Hematopoietic multipotent progenitor cell (in vitro differentiated cells): Measurements from ENCODE around the gene SWAP70. TPM values are rescaled to one million over a fixed set of nuclear protein-coding genes. Genes with fewer than 3 reads are reported as not detected.
"Not testable (repeated sequence)": the region's sequence is repeated elsewhere in the genome, so short reads cannot be mapped to it uniquely, and the experiment has no call there.

Experiments used
- DNase-seq, 3 donors: peaks; one replicate each; pipeline ENCODE4 v3.0.0-alpha.2; 2011 to 2015; ENCODE audit warnings: low read depth in 2 of 3, low spot score in 2 of 3
- total RNA-seq: library from RNA; depleted of rRNA; stranded (reverse); fragments of >200 nt; gene quantifications from one replicate; pipeline ENCODE4 v1.2.3, GENCODE V29; 2012

Gene SWAP70
- total RNA-seq, 1 donor = 16.2 TPM

DNA sequence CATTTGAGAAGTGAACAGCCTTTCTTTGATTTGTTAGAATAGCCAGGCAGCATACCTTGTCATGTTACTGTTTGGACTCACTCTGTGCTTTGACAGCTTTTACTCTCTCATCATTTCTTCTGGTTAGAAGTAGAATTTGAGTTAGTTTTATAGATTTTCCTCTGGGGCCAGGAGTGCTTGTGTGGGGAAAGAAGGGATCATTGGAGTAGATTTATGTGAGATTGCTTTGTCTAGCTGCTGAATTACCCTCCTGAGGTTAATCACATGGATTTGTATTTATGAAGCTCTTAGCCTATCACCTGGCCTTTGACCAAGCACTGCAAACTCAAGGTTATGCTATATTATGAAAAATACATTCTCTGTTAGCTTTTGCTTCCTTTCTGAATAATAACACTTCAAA lies 54.3 kb downstream of the SWAP70 start:
- DNase-seq = no peak

- DNase-seq = peak in 2 of 3 donors; percentile 58 to 86
These were observed 55.9 kb downstream of the SWAP70 start for GRCh38 chr11:9719566-9720289.

DNA sequence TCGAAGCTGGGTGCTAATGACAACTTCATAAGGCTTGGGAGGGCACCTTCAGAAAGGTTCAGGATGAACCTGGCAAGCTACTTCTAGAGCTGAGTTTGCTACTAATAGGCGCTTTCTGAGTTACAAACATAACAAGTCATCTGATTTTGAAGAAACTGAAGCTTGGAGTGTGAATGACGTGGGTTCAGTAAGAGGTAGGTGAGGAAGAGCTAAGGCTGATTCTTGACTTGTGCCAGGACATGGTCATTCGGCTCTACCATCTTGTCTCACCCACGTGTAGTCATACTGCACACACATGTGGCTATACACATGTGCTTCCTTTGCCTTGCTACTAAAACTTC lies 56.4 kb downstream of the SWAP70 start:
- no peak for DNase-seq

DNA sequence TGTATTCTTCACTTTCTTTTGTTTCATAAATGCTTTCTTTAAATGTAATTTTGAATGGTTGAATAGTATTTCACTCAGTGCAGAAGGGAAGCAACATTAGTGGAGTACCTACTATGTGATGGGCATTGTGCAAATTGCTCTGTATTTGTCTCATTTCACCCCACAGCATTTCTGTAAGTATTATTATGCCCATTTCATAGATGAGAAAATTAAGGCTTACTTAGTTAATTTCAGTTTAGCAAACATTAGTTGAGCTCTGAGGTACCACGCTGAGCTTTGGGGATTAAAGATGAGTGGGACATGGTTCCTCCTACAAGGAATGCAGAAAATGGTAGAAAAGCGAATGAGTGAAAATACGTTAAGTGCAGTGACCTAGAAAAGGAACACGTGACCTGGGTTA lies 58.1 kb downstream of the SWAP70 start:
- DNase-seq = no peak

- no peak for DNase-seq
These were observed 59.0 kb downstream of the SWAP70 start for GRCh38 chr11:9722893-9723292.

- DNase-seq = peak in 2 of 3 donors; percentile 28 to 42
These were observed 62.6 kb downstream of the SWAP70 start for GRCh38 chr11:9726321-9727022.

- DNase-seq = no peak
These were observed 64.2 kb downstream of the SWAP70 start for GRCh38 chr11:9728058-9728457.

- no peak for DNase-seq
These were observed 67.4 kb downstream of the SWAP70 start for GRCh38 chr11:9731256-9731655.

DNA sequence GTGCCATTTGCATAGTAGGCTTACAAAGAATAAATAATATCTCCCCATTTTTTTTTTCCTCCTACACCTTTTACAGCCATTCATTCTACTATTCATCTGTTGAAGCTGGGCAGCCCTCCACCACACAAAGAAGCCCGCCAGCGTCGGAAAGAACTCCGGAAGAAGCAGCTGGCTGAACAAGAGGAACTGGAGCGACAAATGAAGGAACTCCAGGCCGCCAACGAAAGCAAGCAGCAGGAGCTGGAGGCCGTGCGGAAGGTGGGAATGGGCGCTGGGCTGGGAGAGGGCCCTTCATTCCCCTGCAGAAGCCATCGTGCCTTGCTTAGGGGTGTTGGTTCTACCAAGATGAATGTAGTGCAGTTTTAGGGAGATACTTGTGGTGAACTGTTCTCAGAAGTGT lies 68.6 kb downstream of the SWAP70 start:
- DNase-seq = no peak

DNA sequence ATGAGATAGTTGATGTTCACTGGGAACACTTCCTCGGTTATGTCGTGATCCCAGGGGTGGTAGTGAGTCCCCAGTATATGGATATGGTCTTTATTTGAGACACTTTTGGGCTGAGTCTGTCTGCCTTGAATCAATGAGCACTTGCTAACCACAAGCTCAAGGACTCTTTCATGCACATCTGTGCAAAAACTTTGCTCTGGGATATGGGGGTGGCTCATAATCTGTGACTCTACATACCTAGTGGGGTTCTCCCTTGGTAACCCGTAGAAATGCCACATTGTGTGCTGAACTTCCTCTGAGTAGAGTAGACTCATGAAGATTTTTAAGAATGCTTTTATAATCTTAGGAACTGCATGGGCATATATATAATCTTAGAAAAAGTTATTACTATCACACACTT lies 69.3 kb downstream of the SWAP70 start:
- no peak for DNase-seq

GRCh38 chr11:9735236-9735635 lies 71.4 kb downstream of the SWAP70 start:
- DNase-seq = no peak

DNA sequence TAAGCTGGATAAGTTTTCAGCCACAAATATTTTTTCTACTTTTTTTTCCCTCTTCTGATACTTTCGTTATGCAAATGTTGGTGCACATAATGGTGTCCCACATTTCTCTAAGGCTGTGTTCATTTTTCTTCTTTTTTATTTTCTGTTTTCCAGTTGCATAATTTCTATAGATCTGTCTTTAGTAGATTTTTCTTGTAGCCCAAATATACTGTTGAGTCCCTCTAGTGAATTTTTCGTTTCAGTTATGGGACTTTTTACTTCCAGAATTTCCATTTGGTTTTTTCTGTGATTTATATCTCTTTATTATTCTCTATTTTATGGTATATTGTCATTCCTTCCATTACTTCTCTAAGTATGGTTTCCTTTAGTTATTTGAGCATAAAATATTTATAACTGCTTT lies 72.0 kb downstream of the SWAP70 start:
- DNase-seq = no peak

GRCh38 chr11:9736365-9736764 lies 72.5 kb downstream of the SWAP70 start:
- DNase-seq = no peak

DNA sequence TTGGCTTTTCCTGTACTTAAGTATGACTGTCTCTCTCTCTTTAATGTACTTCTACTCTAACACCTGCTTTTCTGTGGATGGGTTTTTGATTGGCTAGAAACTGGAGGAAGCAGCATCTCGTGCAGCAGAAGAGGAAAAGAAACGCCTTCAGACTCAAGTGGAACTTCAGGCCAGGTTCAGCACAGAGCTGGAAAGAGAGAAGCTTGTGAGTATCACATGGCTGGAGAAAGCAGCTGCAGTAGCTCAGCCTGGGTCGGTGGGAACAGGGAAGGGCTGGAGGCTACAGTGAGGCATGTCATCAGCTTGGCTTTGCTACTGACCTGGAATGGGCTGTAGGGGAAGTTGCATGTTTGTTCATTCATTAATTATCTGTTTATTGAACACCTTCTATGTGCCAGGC lies 74.2 kb downstream of the SWAP70 start:
- DNase-seq = peak in 1 of 3 donors; percentile 21

DNA sequence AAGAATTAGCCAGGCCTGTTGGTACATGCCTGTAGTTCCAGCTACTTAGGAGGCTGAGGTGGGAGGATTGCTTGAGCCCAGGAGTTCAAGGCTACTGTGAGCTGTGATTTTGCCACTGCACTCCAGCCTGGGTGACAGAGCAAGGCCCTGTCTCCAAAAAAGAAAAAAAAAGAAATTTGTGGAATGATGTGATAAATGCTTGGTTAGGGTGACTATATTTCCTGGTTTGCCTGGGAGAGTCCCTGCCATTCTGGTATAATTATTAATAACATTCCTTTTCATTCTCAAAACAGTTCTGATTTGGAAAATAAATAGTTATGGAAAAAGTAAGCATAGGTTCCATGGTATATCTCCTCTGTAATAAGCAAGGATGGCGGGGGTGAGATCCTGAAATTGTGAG lies 74.8 kb downstream of the SWAP70 start:
- no peak for DNase-seq

GRCh38 chr11:9739123-9739900 lies 75.4 kb downstream of the SWAP70 start:
- peak in 1 of 3 donors; percentile 74 for DNase-seq

DNA sequence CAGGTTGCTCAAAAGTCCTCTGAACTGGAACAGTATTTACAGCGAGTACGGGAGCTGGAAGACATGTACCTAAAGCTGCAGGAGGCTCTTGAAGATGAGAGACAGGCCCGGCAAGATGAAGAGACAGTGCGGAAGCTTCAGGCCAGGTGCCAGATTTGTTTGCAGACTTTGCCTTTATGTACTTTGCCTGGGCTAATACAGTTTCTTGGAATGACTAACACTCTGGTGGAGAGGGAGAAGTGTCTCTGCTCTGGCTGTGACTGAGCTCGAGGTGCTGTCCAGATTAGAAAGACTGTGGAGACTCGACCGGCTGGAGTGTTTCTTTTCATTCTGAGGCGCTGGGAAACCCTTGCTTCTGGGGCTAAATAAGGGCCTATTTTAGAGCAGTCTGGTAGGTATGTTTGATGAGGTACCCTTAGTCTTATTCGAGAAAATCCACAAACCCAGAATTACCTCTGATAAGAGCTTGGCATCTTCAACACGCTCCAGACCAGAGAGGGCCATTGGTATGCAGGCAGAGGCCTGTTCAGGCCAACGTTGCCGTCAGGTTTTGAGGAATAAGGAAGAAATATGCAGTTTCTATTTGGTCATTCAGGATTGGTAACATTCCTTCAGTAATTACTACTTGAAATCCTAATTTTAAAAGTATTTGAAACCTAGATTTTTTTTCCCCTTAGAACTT lies 76.5 kb downstream of the SWAP70 start:
- DNase-seq = no peak

DNA sequence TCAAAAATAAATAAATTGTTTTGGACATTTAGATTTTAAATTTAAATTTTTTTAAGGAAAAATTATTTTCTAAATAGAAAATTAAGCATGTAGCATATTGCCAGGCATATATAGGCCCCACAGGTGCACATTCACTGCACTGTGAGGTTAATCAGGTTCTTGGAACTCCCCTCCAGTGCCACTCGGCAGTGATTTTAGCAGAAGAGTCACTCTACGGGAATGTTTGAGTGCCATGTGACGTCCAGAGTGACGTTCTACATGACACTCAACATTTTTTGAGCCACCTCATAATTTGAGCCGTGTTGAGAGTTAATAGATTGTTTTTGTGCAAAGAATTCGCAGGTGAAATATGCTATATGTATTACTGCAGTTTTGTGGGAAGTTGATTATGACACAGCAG lies 77.4 kb downstream of the SWAP70 start:
- no peak for DNase-seq

GRCh38 chr11:9743512-9743911 lies 79.6 kb downstream of the SWAP70 start:
- DNase-seq = not testable (repeated sequence)

- peak in 1 of 3 donors; percentile 56 for DNase-seq
These were observed 81.7 kb downstream of the SWAP70 start for GRCh38 chr11:9745411-9746211.
